HG03460 (cell line): Measurements from ENCODE around the gene CCDC126.
"Not testable (repeated sequence)": the region's sequence is repeated elsewhere in the genome, so short reads cannot be mapped to it uniquely, and the experiment has no call there.

Experiments
- ATAC-seq: cut with Tn5 transposase; IDR thresholded peaks from one replicate; pipeline ENCODE4 v1.9.1; 2021; ENCODE audit not compliant: unreplicated experiment

Gene CCDC126

GRCh38 chr7:23622506-23622925 is 25.3 kb downstream of the CCDC126 start:
- no peak for ATAC-seq

- no peak for ATAC-seq
Observed at GRCh38 chr7:23628370-23628769, 31.2 kb downstream of the CCDC126 start.

DNA sequence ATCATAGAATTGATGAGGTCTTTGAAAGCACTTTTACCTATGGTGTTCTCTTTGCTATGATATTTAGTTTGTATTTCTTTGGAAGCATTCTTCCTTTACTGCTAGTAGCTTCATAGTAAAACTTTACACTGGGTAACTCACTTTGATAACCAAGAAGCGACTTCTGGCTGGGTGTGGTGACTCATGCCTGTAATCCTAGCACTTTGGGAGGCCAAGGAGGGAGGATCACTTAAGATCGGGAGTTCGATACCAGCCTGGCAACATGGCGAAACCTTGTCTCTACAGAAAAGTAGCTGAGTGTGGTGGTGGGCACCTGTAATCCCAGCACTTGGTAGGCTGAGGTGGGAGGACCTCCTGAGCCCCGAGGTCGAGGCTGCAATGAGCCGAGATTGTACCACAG is 36.2 kb downstream of the CCDC126 start:
- ATAC-seq, result no peak

- ATAC-seq, result no peak
Observed at GRCh38 chr7:23645822-23646221, 48.6 kb downstream of the CCDC126 start.

DNA sequence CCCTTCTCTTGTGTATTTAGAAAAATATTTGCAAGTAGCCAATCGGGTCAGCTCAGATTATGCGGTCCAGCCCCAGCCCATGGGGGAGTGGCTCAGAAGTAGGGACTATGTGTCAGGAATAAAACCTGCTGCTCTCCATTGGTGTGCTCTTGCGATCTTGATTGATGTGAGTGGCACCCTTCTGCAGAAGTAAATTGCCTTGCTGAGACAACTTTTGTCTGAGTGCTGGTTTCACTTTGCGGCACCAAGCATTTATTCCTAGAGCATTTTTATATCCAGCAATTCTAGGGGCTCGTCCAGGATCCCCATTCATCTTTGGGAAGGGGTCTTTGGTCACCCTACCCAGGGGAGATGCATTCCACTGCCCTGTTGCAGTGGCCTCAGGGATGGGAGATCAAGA is 56.8 kb downstream of the CCDC126 start:
- ATAC-seq, result no peak

DNA sequence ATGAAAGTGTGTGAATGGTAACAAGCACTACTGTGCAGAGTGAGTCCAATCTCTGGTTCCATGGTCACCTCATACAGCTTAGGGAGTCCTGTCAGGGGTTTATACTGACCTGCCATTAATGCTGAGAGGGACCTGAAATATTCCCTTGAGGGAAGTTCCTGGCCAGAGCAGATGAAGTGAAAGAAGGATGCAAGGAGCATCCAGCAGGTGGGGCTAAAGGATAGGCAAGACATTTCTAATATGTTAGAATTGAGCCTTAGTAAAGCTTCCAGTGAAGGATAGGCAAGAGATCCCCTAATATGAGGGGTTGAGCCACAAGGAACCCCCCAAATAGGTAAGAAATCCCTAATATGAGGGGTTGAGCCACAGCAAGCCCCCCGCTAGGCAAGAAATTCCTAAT is 57.3 kb downstream of the CCDC126 start:
- no peak for ATAC-seq

DNA sequence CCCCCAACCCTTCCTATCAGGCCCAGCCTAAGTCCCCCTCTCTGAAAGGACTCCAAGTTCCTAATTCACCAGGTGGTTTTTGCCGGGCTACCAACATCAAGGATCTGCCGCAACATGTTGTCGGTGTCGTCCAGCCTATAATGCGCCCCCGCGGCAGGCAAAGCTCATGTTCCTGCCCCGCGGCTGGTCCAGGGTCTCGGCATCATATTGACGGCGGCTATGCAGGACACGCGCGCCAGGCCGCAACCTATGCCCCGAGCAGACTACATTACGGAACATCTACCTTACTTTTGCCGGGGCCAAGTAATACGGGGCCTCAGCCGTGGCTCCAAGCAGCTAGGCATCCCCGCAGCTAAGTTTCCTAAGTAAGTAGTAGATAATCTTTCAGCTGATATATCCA is 58.3 kb downstream of the CCDC126 start:
- no peak for ATAC-seq

DNA sequence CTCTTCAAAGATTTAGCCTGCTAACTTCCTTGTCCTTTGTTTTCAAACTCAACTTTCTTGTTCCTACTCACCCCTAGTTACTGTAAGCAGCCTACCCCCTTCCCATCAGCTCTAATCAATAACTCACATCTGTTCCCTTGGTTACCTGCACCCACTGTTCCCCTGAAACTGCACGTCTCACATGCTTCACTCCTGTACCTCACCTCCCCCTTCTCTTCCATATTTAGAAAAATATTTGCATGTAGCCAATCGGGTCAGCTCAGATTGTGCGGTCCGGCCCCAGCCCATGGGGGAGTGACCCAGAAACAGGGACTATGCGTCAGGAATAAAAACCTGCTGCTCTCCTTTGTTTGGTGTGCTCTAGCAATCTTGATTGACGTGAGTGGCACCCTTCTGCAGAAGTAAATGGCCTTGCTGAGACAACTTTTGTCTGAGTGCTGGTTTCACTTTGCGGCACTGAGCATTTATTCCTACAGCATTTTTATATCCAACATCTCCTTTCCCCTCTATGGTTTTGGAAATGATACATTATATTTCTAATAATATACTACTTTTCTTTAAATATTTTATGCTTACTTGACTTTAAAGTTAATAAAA is 61.7 kb downstream of the CCDC126 start:
- ATAC-seq, result no peak

- ATAC-seq, result no peak
Observed at GRCh38 chr7:23661385-23661784, 64.2 kb downstream of the CCDC126 start.

DNA sequence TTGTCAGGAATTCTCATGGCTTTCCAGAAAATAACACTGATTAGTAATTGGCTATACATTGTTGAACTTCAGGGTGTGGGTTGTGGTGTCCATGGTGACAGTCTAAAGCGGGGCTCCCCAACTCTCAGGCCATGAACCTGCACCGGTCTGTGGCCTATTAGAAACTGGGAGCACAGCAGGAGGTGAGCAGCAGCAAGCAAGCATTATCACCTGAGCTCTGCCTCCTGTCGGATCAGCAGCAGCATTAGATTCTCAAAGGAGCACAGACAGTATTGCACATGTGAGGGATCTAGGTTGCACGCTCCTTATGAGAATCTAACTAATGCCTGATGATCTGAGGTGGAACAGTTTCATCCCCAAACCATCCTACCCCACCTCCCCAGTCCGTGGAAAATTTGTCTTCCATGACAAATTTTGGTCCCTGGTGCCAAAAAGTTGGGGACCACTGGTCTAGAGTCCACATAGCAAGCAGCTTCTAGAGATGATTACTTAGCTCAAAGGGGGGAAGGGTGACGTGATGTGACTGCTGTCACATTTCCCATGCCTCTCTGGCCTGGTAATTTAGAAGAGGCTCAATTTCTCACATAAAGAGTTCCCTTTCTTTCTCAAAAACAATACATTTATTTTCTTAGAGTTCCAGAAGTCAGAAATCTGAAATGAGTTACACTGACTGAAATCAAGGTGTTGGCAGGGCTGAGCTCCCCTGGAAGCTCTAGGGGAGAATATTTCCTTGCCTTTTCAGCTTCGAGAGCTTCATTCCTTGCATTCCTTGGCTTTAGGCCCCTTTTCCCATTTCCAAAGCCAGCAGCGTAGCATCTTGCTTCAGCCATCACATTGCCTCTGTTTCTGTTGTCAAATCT is 65.2 kb downstream of the CCDC126 start:
- no peak for ATAC-seq

- ATAC-seq, result no peak
Observed at GRCh38 chr7:23662984-23663313, 65.8 kb downstream of the CCDC126 start.

DNA sequence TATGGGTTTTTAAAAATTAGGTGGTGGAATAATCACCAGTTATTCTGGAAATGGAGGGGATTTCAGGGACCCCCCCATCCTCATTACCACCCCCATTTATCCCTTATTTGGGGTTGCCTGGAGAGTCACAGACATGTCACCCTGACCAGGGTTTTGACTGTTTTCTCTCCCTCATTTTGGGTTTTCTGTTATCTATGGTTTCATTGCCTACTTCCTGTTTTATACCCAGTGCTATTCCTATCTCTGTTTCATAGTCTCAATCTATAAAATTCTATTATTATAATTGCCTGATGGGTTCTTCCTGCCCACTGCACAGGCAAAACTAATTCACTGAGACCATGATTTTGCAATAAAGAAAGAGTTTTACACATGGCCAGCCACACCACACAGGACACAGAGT is 66.9 kb downstream of the CCDC126 start:
- no peak for ATAC-seq

DNA sequence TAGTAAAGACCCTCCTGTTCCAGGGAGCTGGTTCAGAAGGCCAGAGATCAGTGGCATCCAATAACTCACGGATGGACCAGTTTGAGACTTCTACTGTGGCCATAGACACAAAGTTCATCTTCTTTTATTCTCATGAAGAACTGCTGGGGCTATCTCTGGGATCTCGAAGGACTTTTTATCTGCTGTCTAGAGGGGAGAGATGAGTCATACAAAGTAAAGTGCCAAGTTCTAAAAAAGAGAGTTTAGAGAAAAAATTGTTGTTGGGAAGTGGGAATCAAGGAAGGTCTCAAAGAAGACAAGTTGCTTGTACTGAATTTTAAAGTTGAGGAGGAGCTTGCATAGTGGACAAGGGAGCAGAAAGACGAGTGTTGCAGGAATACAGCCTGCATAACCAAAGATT is 74.9 kb downstream of the CCDC126 start:
- no peak for ATAC-seq

DNA sequence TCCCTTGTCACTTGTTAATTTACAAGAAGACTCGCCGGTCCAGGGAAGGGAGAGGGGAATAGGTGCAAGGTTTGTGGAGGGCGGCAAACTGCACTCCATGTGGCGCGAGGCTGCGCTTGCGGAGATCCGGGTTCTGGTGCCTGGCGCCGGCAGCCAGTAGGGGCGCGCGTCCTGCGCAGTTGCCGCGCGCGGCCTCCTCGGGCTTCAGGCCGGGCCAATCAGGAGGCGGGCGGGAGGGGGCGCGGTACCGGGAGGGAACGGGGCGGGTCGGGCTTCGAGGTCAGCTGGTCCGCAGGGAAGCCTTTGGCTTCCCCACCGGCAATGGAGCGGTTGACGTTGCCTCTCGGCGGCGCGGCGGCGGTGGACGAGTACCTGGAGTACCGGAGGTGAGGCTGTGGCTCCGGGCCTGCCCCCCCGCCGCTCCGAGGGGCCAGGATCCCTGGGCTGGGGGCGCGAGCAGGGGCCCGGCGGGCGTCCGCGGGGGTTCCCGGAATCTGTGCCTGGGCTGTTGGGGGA is 82.8 kb downstream of the CCDC126 start, which contains the start of gene FAM221A:
Gene FAM221A, plus strand, starts transcription at position 302 of the 516 bp plus-strand sequence. Its CDS starts 20 bp downstream, at position 322.
- ATAC-seq, result peak; percentile 99

DNA sequence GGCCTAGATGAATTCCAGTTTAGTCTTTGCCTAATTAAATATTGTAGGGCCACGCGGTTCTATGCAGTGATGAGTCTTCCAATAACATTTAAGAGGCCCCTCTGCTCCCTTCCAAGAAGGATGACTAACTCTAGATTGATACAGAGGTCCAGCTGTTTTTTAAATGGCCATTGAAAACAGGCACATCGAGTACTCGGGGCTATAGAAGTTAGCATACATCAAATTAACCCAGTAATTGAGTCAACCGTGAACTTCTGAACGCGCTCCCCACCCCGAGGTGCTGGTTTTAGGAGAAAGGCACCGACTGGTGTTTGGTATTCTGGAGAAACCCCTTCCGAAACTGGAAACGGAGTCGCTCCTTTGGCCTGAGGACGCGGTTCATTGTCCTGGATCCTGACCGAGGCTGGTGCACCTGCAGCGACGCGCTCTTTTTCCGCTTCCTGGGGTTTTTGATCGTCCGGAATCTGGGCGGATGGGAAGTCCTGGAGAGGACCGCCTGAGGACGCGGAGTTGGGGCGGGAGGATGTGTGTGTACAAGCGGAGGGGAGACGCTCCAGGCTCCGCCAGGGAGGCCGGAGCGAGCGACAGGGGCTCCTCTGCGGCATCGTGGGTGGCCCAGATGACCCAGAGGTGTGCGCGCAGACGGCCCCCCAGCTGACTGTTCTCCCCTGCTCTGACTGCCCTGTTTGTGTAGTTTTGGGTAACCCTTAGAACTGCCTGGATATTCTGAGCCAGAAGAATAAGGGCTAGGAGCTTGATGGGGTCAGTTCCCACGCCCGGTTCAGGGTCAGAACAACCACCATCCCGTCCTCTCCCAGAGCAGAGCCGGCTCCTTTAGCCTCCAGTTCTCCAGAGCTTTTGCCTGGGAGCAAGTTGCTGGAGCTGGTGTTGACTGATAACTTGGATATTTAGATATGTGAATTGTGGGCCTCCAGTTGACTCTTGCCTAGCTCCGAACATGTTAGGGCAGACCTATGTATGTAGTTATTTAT is 83.5 kb downstream of the CCDC126 start:
- peak; percentile 23 for ATAC-seq

- ATAC-seq, result not testable (repeated sequence)
Observed at GRCh38 chr7:23684041-23684440, 86.9 kb downstream of the CCDC126 start.

- no peak for ATAC-seq
Observed at GRCh38 chr7:23685731-23686130, 88.5 kb downstream of the CCDC126 start.

GRCh38 chr7:23687011-23687410 is 89.8 kb downstream of the CCDC126 start:
- ATAC-seq, result no peak

DNA sequence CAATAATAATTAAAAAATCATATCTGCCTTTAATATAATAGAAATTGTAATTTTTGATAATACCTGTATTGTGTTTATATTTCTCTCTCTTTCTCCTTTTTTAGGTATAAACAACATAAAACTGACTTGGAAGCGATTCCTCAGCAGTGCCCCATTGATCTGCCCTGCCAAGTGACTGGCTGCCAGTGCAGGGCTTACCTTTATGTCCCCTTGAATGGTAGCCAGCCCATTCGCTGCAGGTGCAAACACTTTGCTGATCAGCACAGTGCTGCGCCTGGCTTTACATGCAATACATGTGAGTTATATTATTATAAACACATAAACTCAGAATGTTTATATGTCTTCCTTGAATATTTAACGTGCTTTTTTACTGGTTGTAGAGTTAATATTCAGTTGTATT is 92.0 kb downstream of the CCDC126 start:
- ATAC-seq, result no peak

DNA sequence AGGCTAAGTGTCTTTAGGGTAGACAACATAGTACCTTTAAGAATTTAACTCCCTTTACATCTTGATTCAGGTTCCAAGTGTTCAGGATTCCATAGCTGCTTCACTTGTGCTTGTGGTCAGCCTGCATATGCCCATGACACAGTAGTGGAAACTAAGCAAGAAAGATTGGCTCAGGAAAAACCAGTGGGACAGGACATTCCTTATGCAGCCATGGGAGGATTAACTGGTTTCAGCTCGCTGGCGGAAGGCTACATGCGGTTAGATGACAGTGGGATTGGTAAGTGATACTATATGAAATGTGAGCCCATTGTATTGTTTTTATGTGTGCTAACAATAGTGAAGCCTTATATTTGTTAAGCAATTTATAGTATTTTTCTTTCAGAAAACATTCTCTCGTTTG is 94.1 kb downstream of the CCDC126 start:
- ATAC-seq, result no peak

GRCh38 chr7:23693224-23693623 is 96.0 kb downstream of the CCDC126 start:
- ATAC-seq, result no peak
